ENCODE data around the gene CALN1. TPM values are rescaled to one million over a fixed set of nuclear protein-coding genes. Genes with fewer than 3 reads are reported as not detected.

Gene CALN1
- total and polyA plus RNA-seq, 2 experiments from 2014 or later, result 7.6 to 14.5 TPM

DNA sequence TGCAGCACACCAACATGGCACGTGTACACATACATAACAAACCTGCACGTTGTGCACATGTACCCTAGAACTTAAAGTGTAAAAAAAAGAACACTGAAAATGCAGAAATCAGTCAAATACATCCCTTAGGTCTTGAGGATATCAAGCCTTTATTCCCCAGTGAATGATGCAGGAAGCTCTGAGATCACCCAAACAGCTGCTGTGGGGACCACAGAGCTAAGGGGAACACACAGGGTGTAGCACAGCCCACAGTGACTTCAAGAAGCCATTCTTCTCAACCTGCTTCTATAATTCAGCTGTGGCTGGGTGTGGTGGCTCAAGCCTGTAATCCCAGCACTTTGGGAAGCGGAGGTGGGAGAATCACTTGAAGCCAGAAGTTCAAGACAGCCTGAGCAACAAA is 314.9 kb downstream of the CALN1 start:
- DNase-seq (ENCODE audit: low spot score) (no peak), ATAC-seq (no peak)
- Histone ChIP-seq H3K4me3 (no peak overlapping the region), H3K27ac (ENCODE audit: low read depth) (no peak overlapping the region), H3K4me1 (ENCODE audit: insufficient read depth) (no peaks in the 10 kb centered on the region), H3F3A (replicated peaks; ENCODE audit: low read depth) (no peaks in the 10 kb centered on the region), H4K20me1 (replicated peaks; ENCODE audit: insufficient read depth) (peaks cover 3% of the 10 kb centered on the region; the same call in 1 of the 2 replicates), H3K79me2 (replicated peaks; ENCODE audit: insufficient read depth) (no peaks in the 10 kb centered on the region), H3K27me3 (ENCODE audit: insufficient read depth) (no peaks in the 10 kb centered on the region), H3K9me2 (ENCODE audit: insufficient read depth) (no peaks in the 10 kb centered on the region), H3K4me2 (no peak overlapping the region), H3K36me3 (ENCODE audit: insufficient read depth) (no peaks in the 10 kb centered on the region), H2AFZ (no peak overlapping the region)
- TF ChIP-seq, protein P1, sequence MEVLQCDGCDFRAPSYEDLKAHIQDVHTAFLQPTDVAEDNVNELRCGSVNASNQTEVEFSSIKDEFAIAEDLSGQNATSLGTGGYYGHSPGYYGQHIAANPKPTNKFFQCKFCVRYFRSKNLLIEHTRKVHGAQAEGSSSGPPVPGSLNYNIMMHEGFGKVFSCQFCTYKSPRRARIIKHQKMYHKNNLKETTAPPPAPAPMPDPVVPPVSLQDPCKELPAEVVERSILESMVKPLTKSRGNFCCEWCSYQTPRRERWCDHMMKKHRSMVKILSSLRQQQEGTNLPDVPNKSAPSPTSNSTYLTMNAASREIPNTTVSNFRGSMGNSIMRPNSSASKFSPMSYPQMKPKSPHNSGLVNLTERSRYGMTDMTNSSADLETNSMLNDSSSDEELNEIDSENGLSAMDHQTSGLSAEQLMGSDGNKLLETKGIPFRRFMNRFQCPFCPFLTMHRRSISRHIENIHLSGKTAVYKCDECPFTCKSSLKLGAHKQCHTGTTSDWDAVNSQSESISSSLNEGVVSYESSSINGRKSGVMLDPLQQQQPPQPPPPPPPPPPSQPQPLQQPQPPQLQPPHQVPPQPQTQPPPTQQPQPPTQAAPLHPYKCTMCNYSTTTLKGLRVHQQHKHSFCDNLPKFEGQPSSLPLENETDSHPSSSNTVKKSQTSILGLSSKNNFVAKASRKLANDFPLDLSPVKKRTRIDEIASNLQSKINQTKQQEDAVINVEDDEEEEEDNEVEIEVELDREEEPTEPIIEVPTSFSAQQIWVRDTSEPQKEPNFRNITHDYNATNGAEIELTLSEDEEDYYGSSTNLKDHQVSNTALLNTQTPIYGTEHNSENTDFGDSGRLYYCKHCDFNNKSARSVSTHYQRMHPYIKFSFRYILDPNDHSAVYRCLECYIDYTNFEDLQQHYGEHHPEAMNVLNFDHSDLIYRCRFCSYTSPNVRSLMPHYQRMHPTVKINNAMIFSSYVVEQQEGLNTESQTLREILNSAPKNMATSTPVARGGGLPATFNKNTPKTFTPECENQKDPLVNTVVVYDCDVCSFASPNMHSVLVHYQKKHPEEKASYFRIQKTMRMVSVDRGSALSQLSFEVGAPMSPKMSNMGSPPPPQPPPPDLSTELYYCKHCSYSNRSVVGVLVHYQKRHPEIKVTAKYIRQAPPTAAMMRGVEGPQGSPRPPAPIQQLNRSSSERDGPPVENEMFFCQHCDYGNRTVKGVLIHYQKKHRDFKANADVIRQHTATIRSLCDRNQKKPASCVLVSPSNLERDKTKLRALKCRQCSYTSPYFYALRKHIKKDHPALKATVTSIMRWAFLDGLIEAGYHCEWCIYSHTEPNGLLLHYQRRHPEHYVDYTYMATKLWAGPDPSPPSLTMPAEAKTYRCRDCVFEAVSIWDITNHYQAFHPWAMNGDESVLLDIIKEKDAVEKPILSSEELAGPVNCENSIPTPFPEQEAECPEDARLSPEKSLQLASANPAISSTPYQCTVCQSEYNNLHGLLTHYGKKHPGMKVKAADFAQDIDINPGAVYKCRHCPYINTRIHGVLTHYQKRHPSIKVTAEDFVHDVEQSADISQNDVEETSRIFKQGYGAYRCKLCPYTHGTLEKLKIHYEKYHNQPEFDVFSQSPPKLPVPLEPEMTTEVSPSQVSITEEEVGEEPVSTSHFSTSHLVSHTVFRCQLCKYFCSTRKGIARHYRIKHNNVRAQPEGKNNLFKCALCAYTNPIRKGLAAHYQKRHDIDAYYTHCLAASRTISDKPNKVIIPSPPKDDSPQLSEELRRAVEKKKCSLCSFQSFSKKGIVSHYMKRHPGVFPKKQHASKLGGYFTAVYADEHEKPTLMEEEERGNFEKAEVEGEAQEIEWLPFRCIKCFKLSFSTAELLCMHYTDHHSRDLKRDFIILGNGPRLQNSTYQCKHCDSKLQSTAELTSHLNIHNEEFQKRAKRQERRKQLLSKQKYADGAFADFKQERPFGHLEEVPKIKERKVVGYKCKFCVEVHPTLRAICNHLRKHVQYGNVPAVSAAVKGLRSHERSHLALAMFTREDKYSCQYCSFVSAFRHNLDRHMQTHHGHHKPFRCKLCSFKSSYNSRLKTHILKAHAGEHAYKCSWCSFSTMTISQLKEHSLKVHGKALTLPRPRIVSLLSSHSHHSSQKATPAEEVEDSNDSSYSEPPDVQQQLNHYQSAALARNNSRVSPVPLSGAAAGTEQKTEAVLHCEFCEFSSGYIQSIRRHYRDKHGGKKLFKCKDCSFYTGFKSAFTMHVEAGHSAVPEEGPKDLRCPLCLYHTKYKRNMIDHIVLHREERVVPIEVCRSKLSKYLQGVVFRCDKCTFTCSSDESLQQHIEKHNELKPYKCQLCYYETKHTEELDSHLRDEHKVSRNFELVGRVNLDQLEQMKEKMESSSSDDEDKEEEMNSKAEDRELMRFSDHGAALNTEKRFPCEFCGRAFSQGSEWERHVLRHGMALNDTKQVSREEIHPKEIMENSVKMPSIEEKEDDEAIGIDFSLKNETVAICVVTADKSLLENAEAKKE (CRISPR knock-in tag; IDR thresholded peaks at IDR 0.05), result no peak
- TF ChIP-seq, protein P2, sequence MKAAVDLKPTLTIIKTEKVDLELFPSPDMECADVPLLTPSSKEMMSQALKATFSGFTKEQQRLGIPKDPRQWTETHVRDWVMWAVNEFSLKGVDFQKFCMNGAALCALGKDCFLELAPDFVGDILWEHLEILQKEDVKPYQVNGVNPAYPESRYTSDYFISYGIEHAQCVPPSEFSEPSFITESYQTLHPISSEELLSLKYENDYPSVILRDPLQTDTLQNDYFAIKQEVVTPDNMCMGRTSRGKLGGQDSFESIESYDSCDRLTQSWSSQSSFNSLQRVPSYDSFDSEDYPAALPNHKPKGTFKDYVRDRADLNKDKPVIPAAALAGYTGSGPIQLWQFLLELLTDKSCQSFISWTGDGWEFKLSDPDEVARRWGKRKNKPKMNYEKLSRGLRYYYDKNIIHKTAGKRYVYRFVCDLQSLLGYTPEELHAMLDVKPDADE (IDR thresholded peaks at IDR 0.05), result no peak
- no peak for TF ChIP-seq EZH2phosphoT487 (IDR thresholded peaks at IDR 0.05; ENCODE audit: unreplicated experiment)
- no peak for TF ChIP-seq ZNF114 (CRISPR knock-in tag; IDR thresholded peaks at IDR 0.05)
- no peak for TF ChIP-seq JUNB (IDR thresholded peaks at IDR 0.05; ENCODE audit: unreplicated experiment)
- TF ChIP-seq EZH2 (IDR thresholded peaks at IDR 0.05; ENCODE audit: low read depth, unreplicated experiment), result no peak
- TF ChIP-seq, protein P3, sequence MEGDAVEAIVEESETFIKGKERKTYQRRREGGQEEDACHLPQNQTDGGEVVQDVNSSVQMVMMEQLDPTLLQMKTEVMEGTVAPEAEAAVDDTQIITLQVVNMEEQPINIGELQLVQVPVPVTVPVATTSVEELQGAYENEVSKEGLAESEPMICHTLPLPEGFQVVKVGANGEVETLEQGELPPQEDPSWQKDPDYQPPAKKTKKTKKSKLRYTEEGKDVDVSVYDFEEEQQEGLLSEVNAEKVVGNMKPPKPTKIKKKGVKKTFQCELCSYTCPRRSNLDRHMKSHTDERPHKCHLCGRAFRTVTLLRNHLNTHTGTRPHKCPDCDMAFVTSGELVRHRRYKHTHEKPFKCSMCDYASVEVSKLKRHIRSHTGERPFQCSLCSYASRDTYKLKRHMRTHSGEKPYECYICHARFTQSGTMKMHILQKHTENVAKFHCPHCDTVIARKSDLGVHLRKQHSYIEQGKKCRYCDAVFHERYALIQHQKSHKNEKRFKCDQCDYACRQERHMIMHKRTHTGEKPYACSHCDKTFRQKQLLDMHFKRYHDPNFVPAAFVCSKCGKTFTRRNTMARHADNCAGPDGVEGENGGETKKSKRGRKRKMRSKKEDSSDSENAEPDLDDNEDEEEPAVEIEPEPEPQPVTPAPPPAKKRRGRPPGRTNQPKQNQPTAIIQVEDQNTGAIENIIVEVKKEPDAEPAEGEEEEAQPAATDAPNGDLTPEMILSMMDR (conservative IDR thresholded peaks at IDR 0.05; ENCODE audit: low read depth in 2 of 2), result no peak
- TF ChIP-seq NANOG (IDR thresholded peaks at IDR 0.05; ENCODE audit: borderline replicate concordance), result no peak
- TF ChIP-seq POLR2AphosphoS5 (IDR thresholded peaks at IDR 0.05; ENCODE audit: low read depth), result no peak
- no peak for TF ChIP-seq CREB1 (CRISPR knock-in tag; IDR thresholded peaks at IDR 0.05; ENCODE audit: low read depth)
- TF ChIP-seq STAT1 (IDR thresholded peaks at IDR 0.05; ENCODE audit: unreplicated experiment), result no peak
- no peak for TF ChIP-seq ZNF331 (CRISPR knock-in tag; IDR thresholded peaks at IDR 0.05; ENCODE audit: low read depth)
- TF ChIP-seq, protein P4, sequence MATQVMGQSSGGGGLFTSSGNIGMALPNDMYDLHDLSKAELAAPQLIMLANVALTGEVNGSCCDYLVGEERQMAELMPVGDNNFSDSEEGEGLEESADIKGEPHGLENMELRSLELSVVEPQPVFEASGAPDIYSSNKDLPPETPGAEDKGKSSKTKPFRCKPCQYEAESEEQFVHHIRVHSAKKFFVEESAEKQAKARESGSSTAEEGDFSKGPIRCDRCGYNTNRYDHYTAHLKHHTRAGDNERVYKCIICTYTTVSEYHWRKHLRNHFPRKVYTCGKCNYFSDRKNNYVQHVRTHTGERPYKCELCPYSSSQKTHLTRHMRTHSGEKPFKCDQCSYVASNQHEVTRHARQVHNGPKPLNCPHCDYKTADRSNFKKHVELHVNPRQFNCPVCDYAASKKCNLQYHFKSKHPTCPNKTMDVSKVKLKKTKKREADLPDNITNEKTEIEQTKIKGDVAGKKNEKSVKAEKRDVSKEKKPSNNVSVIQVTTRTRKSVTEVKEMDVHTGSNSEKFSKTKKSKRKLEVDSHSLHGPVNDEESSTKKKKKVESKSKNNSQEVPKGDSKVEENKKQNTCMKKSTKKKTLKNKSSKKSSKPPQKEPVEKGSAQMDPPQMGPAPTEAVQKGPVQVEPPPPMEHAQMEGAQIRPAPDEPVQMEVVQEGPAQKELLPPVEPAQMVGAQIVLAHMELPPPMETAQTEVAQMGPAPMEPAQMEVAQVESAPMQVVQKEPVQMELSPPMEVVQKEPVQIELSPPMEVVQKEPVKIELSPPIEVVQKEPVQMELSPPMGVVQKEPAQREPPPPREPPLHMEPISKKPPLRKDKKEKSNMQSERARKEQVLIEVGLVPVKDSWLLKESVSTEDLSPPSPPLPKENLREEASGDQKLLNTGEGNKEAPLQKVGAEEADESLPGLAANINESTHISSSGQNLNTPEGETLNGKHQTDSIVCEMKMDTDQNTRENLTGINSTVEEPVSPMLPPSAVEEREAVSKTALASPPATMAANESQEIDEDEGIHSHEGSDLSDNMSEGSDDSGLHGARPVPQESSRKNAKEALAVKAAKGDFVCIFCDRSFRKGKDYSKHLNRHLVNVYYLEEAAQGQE (IDR thresholded peaks at IDR 0.05; ENCODE audit: unreplicated experiment), result no peak
- H3K27me3 Mint-ChIP-seq (ENCODE audit: insufficient read depth, low read depth, poor library complexity), result peaks cover 7% of the 10 kb centered on the region
- no peaks in the 10 kb centered on the region; the same call in 2 of the 3 replicates for H3K9me3 Mint-ChIP-seq
- H3K36me3 Mint-ChIP-seq (ENCODE audit: low read depth), result 0 out of 3 replicates have a peak, but pooled peaks cover 2% of the 10 kb centered on the region
- no peak overlapping the region for H3K4me3 Mint-ChIP-seq
- no peak overlapping the region for H3K27ac Mint-ChIP-seq
- peaks cover 3% of the 10 kb centered on the region; the same call in 1 of the 3 replicates for H3K4me1 Mint-ChIP-seq

Measured in GM23338 (cell line).